Measurements from ENCODE around the gene OPN1MW3. TPM values are rescaled to one million over a fixed set of nuclear protein-coding genes. Genes with fewer than 3 reads are reported as not detected.
"Not testable (repeated sequence)": the region's sequence is repeated elsewhere in the genome, so short reads cannot be mapped to it uniquely, and the experiment has no call there.

Gene OPN1MW3
- total RNA-seq = not detected

GRCh38 chrX:154257282-154257681 lies at the start of gene OPN1MW3:
TSS of gene OPN1MW3 (plus strand) at chrX:154257582. CDS start at chrX:154257620, 38 bp downstream.
- DNase-seq; H3K27ac ChIP-seq; H3K27me3 ChIP-seq; H3K4me1 ChIP-seq; intact Hi-C loops (cut with DNase I); H3K9me3 ChIP-seq; H3K4me3 ChIP-seq (replicated peaks in 1 of 3); H3K36me3 ChIP-seq: not testable (repeated sequence)
- WGBS, 2 donors = no CpG with 5 or more reads among the region's 17 CpGs

- H3K4me3 ChIP-seq (replicated peaks in 1 of 3); H3K27me3 ChIP-seq; H3K36me3 ChIP-seq; intact Hi-C loops (cut with DNase I); H3K4me1 ChIP-seq; H3K27ac ChIP-seq; DNase-seq; H3K9me3 ChIP-seq: not testable (repeated sequence)
- no CpG with 5 or more reads among the region's 21 CpGs for whole genome bisulfite sequencing, 2 donors
Observed at GRCh38 chrX:154209670-154210418, 47.5 kb upstream of the OPN1MW3 start.

GRCh38 chrX:154211057-154211456 lies 46.3 kb upstream of the OPN1MW3 start:
- H3K4me1 ChIP-seq; H3K36me3 ChIP-seq; H3K27me3 ChIP-seq; DNase-seq; H3K27ac ChIP-seq; H3K4me3 ChIP-seq (replicated peaks in 1 of 3); H3K9me3 ChIP-seq; intact Hi-C loops (cut with DNase I): not testable (repeated sequence)
- WGBS, 2 donors = 72 to 86% methylated on average over 5 of the region's 9 CpGs

- H3K36me3 ChIP-seq; H3K27ac ChIP-seq; DNase-seq; H3K4me1 ChIP-seq; intact Hi-C loops (cut with DNase I); H3K4me3 ChIP-seq (replicated peaks in 1 of 3); H3K27me3 ChIP-seq; H3K9me3 ChIP-seq: not testable (repeated sequence)
- WGBS, 2 donors = no CpG with 5 or more reads among the region's 10 CpGs
Observed at GRCh38 chrX:154211499-154211898, 45.9 kb upstream of the OPN1MW3 start.

- intact Hi-C loops (cut with DNase I); H3K36me3 ChIP-seq; H3K4me3 ChIP-seq (replicated peaks in 1 of 3); H3K27me3 ChIP-seq; H3K9me3 ChIP-seq; DNase-seq; H3K27ac ChIP-seq; H3K4me1 ChIP-seq: not testable (repeated sequence)
- no CpG with 5 or more reads among the region's 16 CpGs for WGBS, 2 donors
Observed at GRCh38 chrX:154219456-154219855, 37.9 kb upstream of the OPN1MW3 start, which contains the start of gene OPN1MW2. TSS of gene OPN1MW2 (plus strand) at chrX:154219756. CDS start at chrX:154219816, 60 bp downstream.

- H3K4me3 ChIP-seq (replicated peaks in 1 of 3); intact Hi-C loops (cut with DNase I); H3K4me1 ChIP-seq; H3K27ac ChIP-seq; H3K9me3 ChIP-seq; DNase-seq; H3K36me3 ChIP-seq; H3K27me3 ChIP-seq: not testable (repeated sequence)
- WGBS, 2 donors = no CpG with 5 or more reads among the region's 6 CpGs
Observed at GRCh38 chrX:154225292-154225691, 32.1 kb upstream of the OPN1MW3 start.

- H3K9me3 ChIP-seq; H3K4me3 ChIP-seq (replicated peaks in 1 of 3); H3K27ac ChIP-seq; H3K27me3 ChIP-seq; H3K36me3 ChIP-seq; H3K4me1 ChIP-seq; intact Hi-C loops (cut with DNase I); DNase-seq: not testable (repeated sequence)
- WGBS, 2 donors = no CpG with 5 or more reads among the region's 9 CpGs
Observed at GRCh38 chrX:154226706-154227105, 30.7 kb upstream of the OPN1MW3 start.

- H3K36me3 ChIP-seq; H3K4me1 ChIP-seq; H3K27ac ChIP-seq; H3K27me3 ChIP-seq; H3K4me3 ChIP-seq (replicated peaks in 1 of 3); H3K9me3 ChIP-seq; DNase-seq; intact Hi-C loops (cut with DNase I): not testable (repeated sequence)
- no CpG with 5 or more reads among the region's 3 CpGs for WGBS, 2 donors
Observed at GRCh38 chrX:154231443-154231842, 25.9 kb upstream of the OPN1MW3 start.

GRCh38 chrX:154233620-154234019 lies 23.8 kb upstream of the OPN1MW3 start:
- DNase-seq; intact Hi-C loops (cut with DNase I); H3K27ac ChIP-seq; H3K4me3 ChIP-seq (replicated peaks in 1 of 3); H3K9me3 ChIP-seq; H3K36me3 ChIP-seq; H3K27me3 ChIP-seq; H3K4me1 ChIP-seq: not testable (repeated sequence)
- WGBS, 2 donors = no CpG with 5 or more reads among the region's 16 CpGs

GRCh38 chrX:154238939-154239559 lies 18.3 kb upstream of the OPN1MW3 start:
- intact Hi-C loops (cut with DNase I); H3K27ac ChIP-seq; H3K36me3 ChIP-seq; H3K9me3 ChIP-seq; H3K27me3 ChIP-seq; H3K4me3 ChIP-seq (replicated peaks in 1 of 3); H3K4me1 ChIP-seq; DNase-seq: not testable (repeated sequence)
- 71 to 89% methylated on average over 1 to 6 of the region's 11 CpGs for WGBS, 2 donors

- H3K4me3 ChIP-seq (replicated peaks in 1 of 3); intact Hi-C loops (cut with DNase I); H3K4me1 ChIP-seq; H3K27me3 ChIP-seq; DNase-seq; H3K9me3 ChIP-seq; H3K27ac ChIP-seq; H3K36me3 ChIP-seq: not testable (repeated sequence)
- 89 to 94% methylated on average over 4 to 6 of the region's 8 CpGs for WGBS, 2 donors
Observed at GRCh38 chrX:154239982-154240503, 17.3 kb upstream of the OPN1MW3 start.

GRCh38 chrX:154247377-154248045 lies 9.9 kb upstream of the OPN1MW3 start:
- DNase-seq; H3K9me3 ChIP-seq; H3K27me3 ChIP-seq; H3K4me1 ChIP-seq; intact Hi-C loops (cut with DNase I); H3K27ac ChIP-seq; H3K36me3 ChIP-seq; H3K4me3 ChIP-seq (replicated peaks in 1 of 3): not testable (repeated sequence)
- WGBS, 2 donors = 40% methylated on average over 1 of the region's 17 CpGs; no CpG with 5 or more reads in 1 of the 2 donors

Measured in thyroid gland (tissue), 4 donors.